ENCODE results near the gene RESP18.

Gene RESP18

DNA sequence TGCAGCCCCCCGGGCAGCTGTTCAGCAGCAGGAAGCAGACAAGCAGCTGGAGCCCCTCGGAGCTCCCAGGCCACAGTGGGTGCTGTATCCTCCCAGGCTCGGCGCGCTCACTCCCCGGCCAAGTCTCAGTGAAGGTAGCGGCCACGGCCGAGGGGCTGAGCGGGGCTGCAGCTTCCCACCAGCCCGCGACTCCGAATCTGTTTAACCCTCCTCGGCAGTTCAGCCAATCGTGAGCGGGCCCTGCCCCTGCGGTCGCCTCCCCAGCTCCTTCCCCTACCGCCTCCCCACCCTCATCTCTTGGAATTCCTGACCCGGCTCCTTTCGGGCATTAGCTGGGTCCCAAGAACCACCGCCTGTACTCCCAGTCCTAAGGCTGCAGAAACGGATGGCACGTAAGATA is at the start of gene RESP18:
Gene RESP18, minus strand, starts transcription at position 203 of the 400 bp plus-strand sequence.
- H3K9me3 ChIP-seq (ENCODE audit: control insufficient read depth, insufficient read depth, low read length), result no peaks in the 10 kb centered on the region
- no peaks in the 10 kb centered on the region for H3K36me3 ChIP-seq (ENCODE audit: control insufficient read depth, insufficient read depth, low read length)
- H3K4me1 ChIP-seq (ENCODE audit: control insufficient read depth, insufficient read depth, low read length), result no peaks in the 10 kb centered on the region
- H3K4me3 ChIP-seq (ENCODE audit: low read depth, low read length), result peak within 1 kb of the TSS; percentile 43
- H3K27me3 ChIP-seq (ENCODE audit: control insufficient read depth, insufficient read depth, low read length), result peaks cover 69% of the 10 kb centered on the region
- no peak within 1 kb of the TSS for H3K9ac ChIP-seq (ENCODE audit: low read depth, low read length)

GRCh38 chr2:219381448-219381847 is 48.9 kb upstream of the RESP18 start:
- no peaks in the 10 kb centered on the region for H3K27me3 ChIP-seq (ENCODE audit: control insufficient read depth, insufficient read depth, low read length)

GRCh38 chr2:219380926-219381325 is 48.4 kb upstream of the RESP18 start:
- no peak overlapping the region for H3K9ac ChIP-seq (ENCODE audit: low read depth, low read length)
- H3K4me3 ChIP-seq (ENCODE audit: low read depth, low read length), result no peak overlapping the region
- H3K4me1 ChIP-seq (ENCODE audit: control insufficient read depth, insufficient read depth, low read length), result no peaks in the 10 kb centered on the region
- H3K36me3 ChIP-seq (ENCODE audit: control insufficient read depth, insufficient read depth, low read length), result peaks cover 30% of the 10 kb centered on the region
- H3K27me3 ChIP-seq (ENCODE audit: control insufficient read depth, insufficient read depth, low read length), result no peaks in the 10 kb centered on the region
- H3K9me3 ChIP-seq (ENCODE audit: control insufficient read depth, insufficient read depth, low read length), result no peaks in the 10 kb centered on the region

More at GRCh38 chr2:219381448-219381847, 48.9 kb upstream of the RESP18 start:
- Histone ChIP-seq H3K9ac (ENCODE audit: low read depth, low read length) (no peak overlapping the region), H3K4me3 (ENCODE audit: low read depth, low read length) (no peak overlapping the region), H3K4me1 (ENCODE audit: control insufficient read depth, insufficient read depth, low read length) (no peaks in the 10 kb centered on the region), H3K9me3 (ENCODE audit: control insufficient read depth, insufficient read depth, low read length) (no peaks in the 10 kb centered on the region), H3K36me3 (ENCODE audit: control insufficient read depth, insufficient read depth, low read length) (peaks cover 35% of the 10 kb centered on the region)

GRCh38 chr2:219378163-219378851 is 45.8 kb upstream of the RESP18 start:
- Histone ChIP-seq H3K9me3 (ENCODE audit: control insufficient read depth, insufficient read depth, low read length) (no peaks in the 10 kb centered on the region), H3K27me3 (ENCODE audit: control insufficient read depth, insufficient read depth, low read length) (no peaks in the 10 kb centered on the region), H3K36me3 (ENCODE audit: control insufficient read depth, insufficient read depth, low read length) (peaks cover 20% of the 10 kb centered on the region), H3K9ac (ENCODE audit: low read depth, low read length) (no peak overlapping the region), H3K4me3 (ENCODE audit: low read depth, low read length) (no peak overlapping the region), H3K4me1 (ENCODE audit: control insufficient read depth, insufficient read depth, low read length) (no peaks in the 10 kb centered on the region)

GRCh38 chr2:219369447-219369861 is 36.9 kb upstream of the RESP18 start:
- H3K9me3 ChIP-seq (ENCODE audit: control insufficient read depth, insufficient read depth, low read length), result no peaks in the 10 kb centered on the region
- H3K9ac ChIP-seq (ENCODE audit: low read depth, low read length), result no peak overlapping the region
- H3K27me3 ChIP-seq (ENCODE audit: control insufficient read depth, insufficient read depth, low read length), result no peaks in the 10 kb centered on the region
- no peak overlapping the region for H3K4me3 ChIP-seq (ENCODE audit: low read depth, low read length)
- H3K36me3 ChIP-seq (ENCODE audit: control insufficient read depth, insufficient read depth, low read length), result no peaks in the 10 kb centered on the region
- H3K4me1 ChIP-seq (ENCODE audit: control insufficient read depth, insufficient read depth, low read length), result no peaks in the 10 kb centered on the region

- H3K9me3 ChIP-seq (ENCODE audit: control insufficient read depth, insufficient read depth, low read length), result no peaks in the 10 kb centered on the region
- no peaks in the 10 kb centered on the region for H3K4me1 ChIP-seq (ENCODE audit: control insufficient read depth, insufficient read depth, low read length)
- H3K4me3 ChIP-seq (ENCODE audit: low read depth, low read length), result no peak overlapping the region
- no peaks in the 10 kb centered on the region for H3K27me3 ChIP-seq (ENCODE audit: control insufficient read depth, insufficient read depth, low read length)
- H3K9ac ChIP-seq (ENCODE audit: low read depth, low read length), result no peak overlapping the region
- H3K36me3 ChIP-seq (ENCODE audit: control insufficient read depth, insufficient read depth, low read length), result no peaks in the 10 kb centered on the region
Observed at GRCh38 chr2:219368690-219369191, 36.2 kb upstream of the RESP18 start.

DNA sequence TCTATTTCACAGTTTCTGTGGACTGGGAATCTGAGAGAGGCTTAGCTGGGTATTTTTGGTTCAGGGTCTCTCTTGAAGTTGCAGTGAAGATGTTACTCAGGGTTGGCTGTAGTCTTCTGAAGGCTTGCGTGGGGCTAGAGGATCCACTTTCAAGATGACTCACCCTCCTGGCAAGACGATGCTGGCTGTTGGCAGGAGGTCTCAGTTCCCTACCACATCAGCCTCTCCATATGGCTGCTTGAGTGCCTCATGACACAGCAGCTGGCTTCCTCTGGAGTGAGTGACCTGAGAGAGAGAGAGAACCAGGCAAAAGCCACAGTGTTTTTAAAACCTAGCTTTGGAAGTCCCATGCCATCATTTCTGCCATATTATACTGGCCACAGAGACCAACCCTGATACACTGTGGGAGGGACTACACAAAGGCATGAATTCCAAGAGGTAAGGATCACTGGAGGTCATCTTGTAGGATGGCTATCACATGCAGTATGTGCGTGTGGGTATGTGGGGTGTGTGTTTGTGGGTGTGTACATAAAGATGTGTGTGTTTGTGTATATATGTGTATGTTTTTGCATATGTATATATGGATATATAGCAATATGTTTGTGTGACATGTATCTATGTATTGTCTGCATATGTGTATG is 30.1 kb upstream of the RESP18 start:
- Histone ChIP-seq H3K27me3 (ENCODE audit: control insufficient read depth, insufficient read depth, low read length) (peaks cover 30% of the 10 kb centered on the region), H3K4me3 (ENCODE audit: low read depth, low read length) (no peak overlapping the region), H3K4me1 (ENCODE audit: control insufficient read depth, insufficient read depth, low read length) (no peaks in the 10 kb centered on the region), H3K9ac (ENCODE audit: low read depth, low read length) (no peak overlapping the region), H3K9me3 (ENCODE audit: control insufficient read depth, insufficient read depth, low read length) (no peaks in the 10 kb centered on the region), H3K36me3 (ENCODE audit: control insufficient read depth, insufficient read depth, low read length) (no peaks in the 10 kb centered on the region)

GRCh38 chr2:219362072-219362471 is 29.5 kb upstream of the RESP18 start:
- Histone ChIP-seq H3K9me3 (ENCODE audit: control insufficient read depth, insufficient read depth, low read length) (no peaks in the 10 kb centered on the region), H3K9ac (ENCODE audit: low read depth, low read length) (no peak overlapping the region), H3K27me3 (ENCODE audit: control insufficient read depth, insufficient read depth, low read length) (peaks cover 35% of the 10 kb centered on the region), H3K36me3 (ENCODE audit: control insufficient read depth, insufficient read depth, low read length) (no peaks in the 10 kb centered on the region), H3K4me1 (ENCODE audit: control insufficient read depth, insufficient read depth, low read length) (no peaks in the 10 kb centered on the region), H3K4me3 (ENCODE audit: low read depth, low read length) (no peak overlapping the region)

GRCh38 chr2:219358170-219359075 is 25.9 kb upstream of the RESP18 start:
- peaks cover 64% of the 10 kb centered on the region for H3K27me3 ChIP-seq (ENCODE audit: control insufficient read depth, insufficient read depth, low read length)
- H3K9me3 ChIP-seq (ENCODE audit: control insufficient read depth, insufficient read depth, low read length), result no peaks in the 10 kb centered on the region
- H3K36me3 ChIP-seq (ENCODE audit: control insufficient read depth, insufficient read depth, low read length), result no peaks in the 10 kb centered on the region
- peak overlapping the region; percentile 66 for H3K4me3 ChIP-seq (ENCODE audit: low read depth, low read length)
- no peak overlapping the region for H3K9ac ChIP-seq (ENCODE audit: low read depth, low read length)
- H3K4me1 ChIP-seq (ENCODE audit: control insufficient read depth, insufficient read depth, low read length), result no peaks in the 10 kb centered on the region

GRCh38 chr2:219356834-219357233 is 24.3 kb upstream of the RESP18 start:
- no peaks in the 10 kb centered on the region for H3K36me3 ChIP-seq (ENCODE audit: control insufficient read depth, insufficient read depth, low read length)
- no peak overlapping the region for H3K4me3 ChIP-seq (ENCODE audit: low read depth, low read length)
- H3K4me1 ChIP-seq (ENCODE audit: control insufficient read depth, insufficient read depth, low read length), result no peaks in the 10 kb centered on the region
- no peak overlapping the region for H3K9ac ChIP-seq (ENCODE audit: low read depth, low read length)
- H3K27me3 ChIP-seq (ENCODE audit: control insufficient read depth, insufficient read depth, low read length), result peaks cover 71% of the 10 kb centered on the region
- H3K9me3 ChIP-seq (ENCODE audit: control insufficient read depth, insufficient read depth, low read length), result no peaks in the 10 kb centered on the region

DNA sequence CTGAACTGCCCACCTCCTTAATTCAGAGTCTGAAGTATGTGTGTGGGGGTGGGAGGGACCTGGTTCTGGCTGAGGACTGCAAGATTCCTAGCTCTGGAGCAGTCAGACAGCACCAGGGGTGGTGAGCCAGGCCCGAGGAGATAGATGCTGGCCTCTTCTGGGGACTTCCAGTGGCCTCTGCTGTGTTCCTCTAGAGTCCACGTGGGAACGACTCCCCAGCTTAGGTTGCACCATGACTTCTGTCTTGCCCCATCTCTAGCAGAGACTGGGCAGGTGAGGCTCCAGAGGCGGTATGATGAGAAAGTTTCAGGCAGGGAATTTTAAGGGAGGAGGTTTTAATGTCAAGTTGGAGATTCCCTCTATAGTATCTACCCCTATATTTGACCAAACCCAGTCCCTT is 22.0 kb upstream of the RESP18 start:
- Histone ChIP-seq H3K4me1 (ENCODE audit: control insufficient read depth, insufficient read depth, low read length) (no peaks in the 10 kb centered on the region), H3K27me3 (ENCODE audit: control insufficient read depth, insufficient read depth, low read length) (peaks cover 59% of the 10 kb centered on the region), H3K36me3 (ENCODE audit: control insufficient read depth, insufficient read depth, low read length) (no peaks in the 10 kb centered on the region)

More for the DNA sequence above, 22.0 kb upstream of the RESP18 start:
- Histone ChIP-seq H3K9me3 (ENCODE audit: control insufficient read depth, insufficient read depth, low read length) (no peaks in the 10 kb centered on the region), H3K4me3 (ENCODE audit: low read depth, low read length) (no peak overlapping the region), H3K9ac (ENCODE audit: low read depth, low read length) (no peak overlapping the region)
